Mucosa of stomach (tissue), 1 donor: ENCODE results near the gene RAB18.
"Not testable (repeated sequence)": the region's sequence is repeated elsewhere in the genome, so short reads cannot be mapped to it uniquely, and the experiment has no call there.

ENCODE experiments used
- H3K27me3 ChIP-seq: one replicate; pipeline ENCODE4 v1.7.0; 2013; ENCODE audit warnings: mild to moderate bottlenecking, low read length; ENCODE audit not compliant: control insufficient read depth, insufficient read depth
- H3K36me3 ChIP-seq: one replicate; pipeline ENCODE4 v1.7.0; 2013; ENCODE audit warnings: low read length; ENCODE audit not compliant: control insufficient read depth, insufficient read depth
- H3K4me1 ChIP-seq: one replicate; pipeline ENCODE4 v1.7.0; 2013; ENCODE audit warnings: mild to moderate bottlenecking, low read length; ENCODE audit not compliant: control insufficient read depth, insufficient read depth
- H3K4me3 ChIP-seq: one replicate; pipeline ENCODE4 v1.7.0; 2013; ENCODE audit warnings: low read length
- H3K9ac ChIP-seq: one replicate; pipeline ENCODE4 v1.7.0; 2013; ENCODE audit warnings: mild to moderate bottlenecking, low read length, moderate library complexity
- H3K9me3 ChIP-seq: one replicate; pipeline ENCODE4 v1.7.0; 2013; ENCODE audit warnings: mild to moderate bottlenecking, low read length, moderate library complexity; ENCODE audit not compliant: control insufficient read depth
- donor health status: Pancreatic carcinoma.

Gene RAB18

GRCh38 chr10:27482984-27483956 lies 20.8 kb upstream of the RAB18 start:
- no peak overlapping the region for H3K4me3 ChIP-seq
- no peaks in the 10 kb centered on the region for H3K4me1 ChIP-seq
- H3K9me3 ChIP-seq: no peaks in the 10 kb centered on the region
- H3K36me3 ChIP-seq: no peaks in the 10 kb centered on the region
- H3K9ac ChIP-seq: no peak overlapping the region
- H3K27me3 ChIP-seq: no peaks in the 10 kb centered on the region

DNA sequence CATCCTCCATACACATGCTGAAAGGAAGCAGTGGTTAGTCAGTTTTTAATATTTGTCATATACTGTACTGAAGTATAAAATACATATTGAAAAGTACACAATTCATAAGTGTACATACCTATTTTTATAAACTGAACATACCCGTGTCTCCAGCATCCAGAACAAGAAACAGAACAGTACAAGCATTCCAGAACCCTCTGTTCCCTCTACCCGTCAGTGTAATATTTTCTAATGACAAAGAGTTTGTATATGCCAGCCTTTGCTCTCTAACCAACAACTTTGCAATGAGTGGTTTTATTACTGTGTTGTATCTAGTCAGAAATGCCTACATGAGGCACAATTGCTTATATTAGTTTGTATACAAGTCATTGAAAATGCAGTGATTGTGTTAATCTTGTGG lies 18.7 kb upstream of the RAB18 start:
- no peaks in the 10 kb centered on the region for H3K36me3 ChIP-seq
- H3K9me3 ChIP-seq: no peaks in the 10 kb centered on the region
- H3K4me3 ChIP-seq: no peak overlapping the region
- H3K27me3 ChIP-seq: no peaks in the 10 kb centered on the region
- H3K4me1 ChIP-seq: no peaks in the 10 kb centered on the region
- no peak overlapping the region for H3K9ac ChIP-seq

GRCh38 chr10:27485986-27486385 lies 18.1 kb upstream of the RAB18 start:
- no peaks in the 10 kb centered on the region for H3K9me3 ChIP-seq
- no peak overlapping the region for H3K9ac ChIP-seq
- no peaks in the 10 kb centered on the region for H3K27me3 ChIP-seq
- H3K4me1 ChIP-seq: no peaks in the 10 kb centered on the region
- H3K4me3 ChIP-seq: no peak overlapping the region
- H3K36me3 ChIP-seq: no peaks in the 10 kb centered on the region

GRCh38 chr10:27490807-27491206 lies 13.3 kb upstream of the RAB18 start:
- Histone ChIP-seq H3K4me3 (no peak overlapping the region), H3K4me1 (no peaks in the 10 kb centered on the region), H3K9ac (no peak overlapping the region)

DNA sequence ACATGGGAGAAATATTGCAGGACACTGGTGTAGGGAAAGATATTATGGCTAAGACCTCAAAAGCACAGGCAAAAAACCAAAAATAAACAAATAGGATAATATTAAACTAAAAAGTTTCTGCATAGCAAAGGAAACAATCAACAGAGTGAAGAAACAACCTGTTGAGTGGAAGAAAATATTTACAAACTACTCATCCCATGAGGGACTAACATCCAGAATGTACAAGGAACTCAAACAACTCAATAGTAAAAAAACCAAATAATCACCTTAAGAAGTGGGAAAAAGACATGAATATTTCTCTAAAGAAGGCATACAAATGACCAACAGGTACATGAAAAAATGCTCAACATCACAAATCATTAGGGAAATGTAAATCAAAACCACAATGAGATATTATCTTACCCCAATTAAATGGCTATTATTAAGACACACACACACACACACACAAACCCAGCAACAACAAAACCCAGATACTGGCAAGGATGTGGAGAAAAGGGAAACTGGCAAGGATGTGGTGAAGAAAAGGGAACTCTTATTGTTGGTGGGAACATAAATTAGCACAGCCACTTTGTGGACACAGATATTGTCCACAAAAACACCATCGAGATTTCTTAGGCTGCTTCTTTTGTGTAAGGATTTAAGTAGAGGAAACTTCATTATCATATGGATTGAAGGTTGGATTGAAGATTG lies 9.8 kb upstream of the RAB18 start:
- Histone ChIP-seq H3K9me3 (no peaks in the 10 kb centered on the region), H3K36me3 (no peaks in the 10 kb centered on the region), H3K9ac (no peak overlapping the region), H3K4me1 (no peaks in the 10 kb centered on the region), H3K4me3 (no peak overlapping the region), H3K27me3 (no peaks in the 10 kb centered on the region)

More at GRCh38 chr10:27490807-27491206, 13.3 kb upstream of the RAB18 start:
- Histone ChIP-seq H3K27me3 (no peaks in the 10 kb centered on the region), H3K36me3 (no peaks in the 10 kb centered on the region), H3K9me3 (no peaks in the 10 kb centered on the region)

- H3K27me3 ChIP-seq: no peaks in the 10 kb centered on the region
Measured at GRCh38 chr10:27496137-27496536, 8.0 kb upstream of the RAB18 start.

GRCh38 chr10:27500096-27500495 lies 4.0 kb upstream of the RAB18 start:
- H3K9ac ChIP-seq: no peak overlapping the region
- H3K27me3 ChIP-seq: no peaks in the 10 kb centered on the region
- H3K36me3 ChIP-seq: no peaks in the 10 kb centered on the region
- H3K4me3 ChIP-seq: no peak overlapping the region
- H3K4me1 ChIP-seq: peaks cover 6% of the 10 kb centered on the region
- H3K9me3 ChIP-seq: no peaks in the 10 kb centered on the region

More at GRCh38 chr10:27496137-27496536, 8.0 kb upstream of the RAB18 start:
- Histone ChIP-seq H3K4me3 (no peak overlapping the region), H3K9ac (no peak overlapping the region), H3K9me3 (no peaks in the 10 kb centered on the region), H3K4me1 (no peaks in the 10 kb centered on the region), H3K36me3 (no peaks in the 10 kb centered on the region)

- Histone ChIP-seq H3K4me1 (peaks cover 6% of the 10 kb centered on the region), H3K4me3 (no peak overlapping the region), H3K9me3 (no peaks in the 10 kb centered on the region), H3K36me3 (no peaks in the 10 kb centered on the region), H3K9ac (no peak overlapping the region), H3K27me3 (no peaks in the 10 kb centered on the region)
Measured at GRCh38 chr10:27500886-27501285, 3.2 kb upstream of the RAB18 start.

DNA sequence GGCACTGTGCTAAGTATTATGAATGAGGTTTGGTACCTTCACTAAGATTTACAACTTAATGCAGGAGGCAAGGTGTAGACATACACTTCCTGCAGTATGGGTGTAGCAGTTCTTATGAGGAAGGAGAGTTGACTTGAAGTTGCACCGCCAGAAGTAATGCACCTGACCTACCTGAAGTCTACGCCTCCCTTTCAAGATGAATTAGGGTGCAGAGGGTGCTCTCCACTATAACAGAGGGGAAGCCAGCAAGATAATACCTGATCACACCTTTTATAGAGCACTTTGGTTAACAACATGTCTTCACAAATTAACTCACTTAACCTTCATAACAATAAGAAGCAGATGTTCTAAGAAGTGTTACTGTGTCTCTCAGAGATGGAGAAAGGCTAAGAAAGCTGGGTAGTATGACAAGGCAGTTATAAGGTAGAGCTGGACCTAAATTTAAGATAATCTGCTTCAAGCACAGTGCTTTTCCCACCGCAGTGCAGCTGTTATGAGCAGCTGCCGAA lies 552 bp upstream of the RAB18 start:
- Histone ChIP-seq H3K36me3 (no peaks in the 10 kb centered on the region), H3K4me3 (peak overlapping the region; percentile 75), H3K4me1 (peaks cover 6% of the 10 kb centered on the region), H3K9ac (peak overlapping the region; percentile 97), H3K27me3 (no peaks in the 10 kb centered on the region), H3K9me3 (no peaks in the 10 kb centered on the region)

DNA sequence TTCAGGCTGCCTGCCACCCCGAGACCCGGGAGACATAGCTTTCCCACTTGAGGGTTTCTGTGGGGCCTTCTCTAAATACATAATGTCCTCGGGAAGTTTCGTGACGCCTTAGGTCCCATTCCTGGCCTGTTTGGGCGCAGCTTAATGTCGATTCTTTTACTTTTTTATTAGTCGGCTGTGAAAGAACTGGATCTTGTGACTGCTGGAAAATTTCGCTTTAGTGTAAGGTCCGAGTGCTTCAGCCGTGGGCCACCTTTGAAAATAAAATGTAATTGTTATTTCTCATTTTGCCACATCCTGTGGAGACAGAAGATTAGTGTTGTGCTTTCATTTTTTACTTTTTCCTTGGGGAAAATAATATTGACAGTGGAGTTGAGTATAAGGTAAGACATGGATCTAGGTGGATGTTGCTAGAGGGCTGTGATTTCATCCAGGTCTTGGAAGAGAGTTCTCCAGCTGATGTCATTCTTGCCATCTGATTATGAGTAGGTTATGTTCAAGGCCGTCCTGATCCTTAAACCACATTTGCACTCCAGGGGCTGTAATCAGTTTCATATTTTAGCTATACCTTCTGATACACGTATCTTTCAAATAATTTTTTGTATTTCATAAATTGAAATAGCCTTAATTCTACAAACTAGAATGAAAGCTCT lies 830 bp downstream of the RAB18 start:
- H3K9me3 ChIP-seq: no peaks in the 10 kb centered on the region
- H3K27me3 ChIP-seq: no peaks in the 10 kb centered on the region
- H3K4me1 ChIP-seq: peaks cover 6% of the 10 kb centered on the region
- H3K9ac ChIP-seq: peak overlapping the region; percentile 97
- H3K36me3 ChIP-seq: no peaks in the 10 kb centered on the region
- H3K4me3 ChIP-seq: peak overlapping the region; percentile 75

GRCh38 chr10:27505537-27505936 lies 1.4 kb downstream of the RAB18 start:
- H3K4me1 ChIP-seq, H3K4me3 ChIP-seq, H3K9ac ChIP-seq, H3K27me3 ChIP-seq, H3K9me3 ChIP-seq, H3K36me3 ChIP-seq: not testable (repeated sequence)

DNA sequence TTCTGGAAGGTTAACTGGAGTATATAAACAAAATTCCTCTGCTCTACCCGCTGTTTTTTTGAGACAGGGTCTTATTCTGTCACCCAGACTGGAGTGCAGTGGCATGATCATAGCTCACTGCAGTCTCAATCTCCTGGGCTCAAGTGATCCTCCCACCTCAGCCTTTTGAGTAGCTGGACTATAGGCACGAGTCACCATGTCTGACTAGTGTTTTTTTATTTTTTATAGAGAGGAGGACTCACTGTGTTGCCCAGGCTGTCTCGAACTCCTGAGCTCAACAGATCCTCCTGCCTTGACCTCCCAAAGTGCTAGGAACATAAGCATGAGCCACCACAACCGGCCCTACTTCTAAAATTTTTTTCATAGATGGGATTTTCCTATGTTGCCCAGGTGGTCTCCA lies 2.2 kb downstream of the RAB18 start:
- Histone ChIP-seq H3K4me1 (peaks cover 6% of the 10 kb centered on the region), H3K9me3 (no peaks in the 10 kb centered on the region), H3K4me3 (no peak overlapping the region), H3K27me3 (no peaks in the 10 kb centered on the region), H3K9ac (no peak overlapping the region), H3K36me3 (no peaks in the 10 kb centered on the region)
